ENCODE results near the gene ASCC2.

Gene ASCC2

GRCh38 chr22:29816539-29816938 lies 21.5 kb downstream of the ASCC2 start:
- no peak for DNase-seq

- DNase-seq, result no peak
Measured at GRCh38 chr22:29816128-29816527, 21.9 kb downstream of the ASCC2 start.

GRCh38 chr22:29815580-29815979 lies 22.5 kb downstream of the ASCC2 start:
- no peak for DNase-seq

- no peak for DNase-seq
Measured at GRCh38 chr22:29814003-29814402, 24.1 kb downstream of the ASCC2 start.

- no peak for DNase-seq
Measured at GRCh38 chr22:29813563-29813962, 24.5 kb downstream of the ASCC2 start.

DNA sequence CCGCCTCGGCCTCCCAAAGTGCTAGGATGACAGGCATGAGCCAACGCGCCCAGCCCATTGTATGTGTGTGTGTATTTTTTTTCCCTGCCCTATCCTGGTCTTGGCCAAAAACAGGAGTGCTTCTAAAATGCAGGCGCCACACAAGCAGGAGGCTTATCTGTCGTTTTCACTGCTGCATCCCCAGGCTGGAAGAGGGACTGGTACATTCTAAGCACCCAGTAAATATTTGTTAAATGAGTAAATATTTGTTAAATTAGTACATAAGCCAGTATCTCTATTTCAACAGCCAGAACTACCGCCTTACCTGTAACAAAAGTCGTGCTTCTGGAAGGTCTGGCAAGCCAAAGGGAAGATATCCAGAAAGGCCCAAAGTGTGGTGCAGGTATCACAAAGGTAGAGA lies 24.9 kb downstream of the ASCC2 start:
- no peak for DNase-seq

DNA sequence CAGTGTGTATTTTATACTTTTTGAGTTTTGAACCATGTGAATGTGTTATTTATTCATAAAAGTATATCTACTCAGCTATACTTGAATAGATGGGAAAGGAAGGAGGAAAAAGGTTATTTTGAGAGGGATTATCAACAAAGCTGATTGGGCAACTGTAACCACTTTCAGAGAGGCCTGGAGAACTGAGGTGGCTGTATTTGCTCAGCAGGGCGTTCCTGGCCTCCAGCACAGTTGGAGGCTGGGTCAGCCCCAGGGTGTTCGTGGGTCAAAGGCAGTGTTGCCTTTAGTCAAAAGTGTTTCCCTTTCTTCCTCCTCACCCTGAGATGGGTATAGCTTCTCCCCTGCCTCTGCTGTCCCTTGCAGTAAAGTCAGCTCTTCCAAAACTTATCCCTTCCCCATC lies 26.7 kb downstream of the ASCC2 start:
- DNase-seq, result no peak

DNA sequence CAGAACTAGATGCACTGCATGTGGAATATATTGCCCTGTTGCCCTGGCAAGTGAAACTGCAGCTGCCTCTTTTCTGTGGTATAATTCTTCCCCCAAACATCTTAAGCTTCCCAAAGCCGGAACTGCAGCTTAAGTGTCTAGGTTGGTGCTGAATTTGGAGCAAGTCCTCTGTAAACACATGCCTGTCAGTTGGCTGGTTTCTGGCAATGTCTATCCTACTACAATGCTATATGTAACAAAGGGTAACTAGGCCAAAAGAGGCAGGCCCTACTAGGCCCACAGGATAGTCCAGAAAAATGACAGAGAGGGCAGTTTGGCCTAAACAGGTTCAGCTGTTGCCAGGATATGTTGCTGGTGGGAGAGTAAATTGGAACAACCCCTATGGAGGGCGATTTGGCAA lies 27.9 kb downstream of the ASCC2 start:
- DNase-seq, result no peak

DNA sequence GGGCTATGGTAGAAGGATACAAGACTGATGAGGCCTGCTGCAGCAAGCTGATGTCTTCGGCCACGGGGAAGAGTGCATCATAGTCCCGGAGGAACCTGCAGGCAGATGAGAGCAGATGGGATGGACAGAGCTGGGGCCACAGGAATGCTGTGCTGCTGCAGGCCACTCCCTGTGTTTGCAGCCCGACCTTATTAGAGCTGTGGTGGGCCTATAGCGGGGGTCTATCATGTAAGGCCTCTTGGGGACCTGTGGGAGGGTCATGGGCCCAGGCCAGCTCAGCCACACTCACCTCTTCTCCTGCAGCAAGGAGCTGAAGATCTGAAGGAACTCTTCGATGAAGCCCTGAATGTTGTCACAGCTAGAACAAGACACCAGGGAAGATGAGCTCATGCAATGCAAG lies 31.9 kb downstream of the ASCC2 start:
- no peak for DNase-seq

- no peak for DNase-seq
Measured at GRCh38 chr22:29804985-29805384, 33.1 kb downstream of the ASCC2 start.

DNA sequence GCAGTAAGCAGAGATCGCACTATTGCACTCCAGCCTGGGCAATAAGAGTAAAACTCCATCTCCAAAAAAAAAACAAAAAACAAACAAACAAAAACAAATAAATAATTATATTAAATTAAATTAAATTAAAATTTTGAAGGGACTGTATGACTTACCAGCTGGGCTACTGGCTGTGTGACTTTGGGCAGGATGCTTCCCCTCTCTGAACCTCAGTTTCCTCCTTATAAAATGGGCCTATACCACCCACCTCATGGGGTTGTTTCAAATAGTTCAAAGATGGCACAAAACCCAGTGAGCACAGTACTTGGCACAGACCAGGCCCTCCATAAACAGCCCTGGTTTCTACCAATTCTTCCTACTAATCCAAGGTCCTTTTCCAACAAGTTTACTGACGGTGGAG lies 34.9 kb downstream of the ASCC2 start:
- no peak for DNase-seq

DNA sequence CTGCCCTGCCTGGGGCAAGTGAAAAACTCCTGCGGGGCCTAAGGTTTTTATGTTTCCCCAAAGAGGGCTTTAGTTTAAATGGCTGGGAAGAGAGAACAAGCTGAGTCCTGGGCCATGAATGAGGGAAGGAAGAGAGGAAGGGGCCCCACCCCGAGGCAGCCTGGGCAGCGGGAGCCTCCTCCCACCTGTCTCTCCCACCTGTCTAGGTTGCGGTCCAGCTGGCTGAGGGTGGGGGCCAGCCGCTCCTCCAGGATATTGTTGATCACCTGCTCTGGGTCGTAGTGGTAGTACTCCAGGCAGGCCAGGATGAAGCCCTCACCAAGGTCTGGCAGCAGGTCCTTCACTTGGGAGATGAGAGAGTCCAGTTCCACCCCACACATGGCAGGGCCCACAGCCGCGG lies 36.3 kb downstream of the ASCC2 start:
- DNase-seq, result no peak

DNA sequence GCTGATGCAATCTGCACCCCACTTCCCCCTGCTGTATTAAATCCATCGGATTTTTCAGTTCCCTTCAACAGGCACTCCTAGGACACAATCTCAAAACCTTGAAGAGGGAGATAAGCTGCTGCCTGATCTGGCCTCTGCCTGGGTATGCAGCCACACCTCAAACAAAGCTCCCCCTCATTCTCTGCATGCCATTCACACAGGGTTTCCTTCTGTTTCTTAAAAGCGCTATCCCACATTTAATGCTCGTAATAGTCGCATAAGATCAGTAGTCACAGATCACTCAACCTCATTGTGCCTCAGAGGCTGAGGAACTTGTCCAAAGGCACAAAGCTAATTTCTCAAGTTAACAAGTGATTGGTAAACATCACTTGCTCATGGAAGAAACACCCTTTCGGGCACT lies 36.9 kb downstream of the ASCC2 start:
- no peak for DNase-seq

DNA sequence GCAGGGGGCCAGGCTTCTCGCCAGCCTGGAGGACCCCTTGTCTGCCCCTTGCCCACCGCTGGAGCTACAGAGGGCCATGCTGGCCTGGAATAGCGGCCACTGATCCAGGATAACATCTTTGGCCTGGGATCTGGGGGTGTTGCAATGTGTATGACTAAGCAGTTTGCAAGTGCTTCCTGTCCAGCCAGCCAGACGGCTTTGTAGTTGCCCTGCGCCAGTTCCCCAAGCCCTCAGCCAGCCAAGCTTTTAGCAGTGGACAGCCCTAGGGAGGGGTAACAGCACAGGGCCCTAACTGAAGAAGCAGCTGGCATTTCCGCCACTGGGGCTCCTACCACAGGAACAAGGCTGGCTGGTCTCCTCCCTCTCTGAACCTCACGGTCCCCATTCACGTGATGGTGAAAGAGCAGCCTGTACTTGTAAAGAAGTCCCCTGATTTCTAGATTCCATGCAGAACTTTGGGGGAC lies 38.8 kb downstream of the ASCC2 start:
- DNase-seq, result peak; percentile 48

DNA sequence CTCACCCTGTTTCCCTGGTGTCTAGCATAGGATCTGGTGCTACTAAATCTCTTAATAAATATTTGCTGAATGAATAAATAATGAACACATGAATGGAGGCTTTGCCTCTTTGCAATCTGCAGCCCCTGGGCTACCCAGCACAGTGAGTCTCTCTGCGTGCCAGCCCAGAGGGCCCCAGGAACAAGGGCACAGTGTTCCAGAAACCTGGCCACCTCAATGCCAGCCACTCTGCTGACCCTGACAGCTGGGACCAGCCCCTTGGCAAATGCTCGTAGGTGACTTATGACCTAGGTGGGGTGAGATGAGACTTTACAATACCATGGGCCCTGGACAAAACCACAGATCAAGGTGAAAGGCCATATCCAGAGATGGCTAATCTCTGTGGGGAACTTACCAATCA lies 39.3 kb downstream of the ASCC2 start:
- DNase-seq, result no peak

DNA sequence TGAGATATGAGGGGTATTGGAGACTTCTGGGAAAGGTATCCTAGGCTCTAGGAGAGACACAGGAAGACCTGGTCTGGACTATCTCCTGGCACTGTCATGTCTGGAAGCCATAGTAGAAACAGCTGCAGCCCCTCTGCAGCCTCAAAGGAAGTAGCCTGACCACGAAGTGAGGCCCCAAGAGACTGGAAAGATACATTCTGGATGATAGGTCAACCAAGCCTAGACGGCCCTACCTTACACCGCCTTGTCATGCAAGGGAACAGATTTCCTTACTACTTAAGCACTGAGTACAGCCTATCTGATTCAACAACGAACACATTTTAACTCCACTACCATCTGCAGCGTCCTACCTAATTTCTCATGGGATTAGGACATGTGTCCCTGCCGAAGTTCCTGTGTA lies 39.8 kb downstream of the ASCC2 start:
- DNase-seq, result no peak

GRCh38 chr22:29797351-29797750 lies 40.7 kb downstream of the ASCC2 start:
- no peak for DNase-seq

GRCh38 chr22:29795663-29796062 lies 42.4 kb downstream of the ASCC2 start:
- no peak for DNase-seq

- no peak for DNase-seq
Measured at GRCh38 chr22:29793396-29793795, 44.7 kb downstream of the ASCC2 start.

- DNase-seq, result no peak
Measured at GRCh38 chr22:29790061-29790460, 48.0 kb downstream of the ASCC2 start.

GRCh38 chr22:29788339-29789279 lies 49.5 kb downstream of the ASCC2 start:
- no peak for DNase-seq

DNA sequence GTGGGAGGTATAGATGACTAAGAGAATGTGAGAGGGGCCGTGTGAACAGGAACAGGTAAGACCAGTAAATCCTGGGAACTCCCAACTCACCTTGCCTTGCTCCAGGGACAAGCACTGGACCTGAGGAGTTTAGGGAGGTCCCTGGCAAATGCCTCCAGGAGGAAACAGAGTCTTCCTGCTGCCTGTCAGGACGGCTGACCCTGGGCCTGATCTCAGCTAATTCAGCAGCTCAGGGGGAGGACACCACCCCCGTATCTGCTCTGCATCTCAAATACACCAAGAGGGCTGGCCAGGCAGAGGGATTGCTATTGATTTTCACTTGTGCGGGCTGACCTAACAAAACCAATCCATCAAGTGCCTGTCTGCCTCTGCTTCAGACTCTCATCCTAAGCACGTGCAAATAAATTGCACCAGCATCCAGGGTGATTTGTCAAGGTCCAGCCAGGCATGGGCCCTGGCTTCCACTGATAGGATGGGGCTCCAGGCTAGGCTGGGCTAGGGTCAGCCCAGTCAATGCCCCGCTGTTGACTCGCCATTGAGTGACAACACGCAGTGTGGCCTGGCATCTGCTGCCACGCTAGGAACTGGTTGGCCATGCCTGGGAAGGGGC lies 50.6 kb downstream of the ASCC2 start:
- no peak for DNase-seq

DNA sequence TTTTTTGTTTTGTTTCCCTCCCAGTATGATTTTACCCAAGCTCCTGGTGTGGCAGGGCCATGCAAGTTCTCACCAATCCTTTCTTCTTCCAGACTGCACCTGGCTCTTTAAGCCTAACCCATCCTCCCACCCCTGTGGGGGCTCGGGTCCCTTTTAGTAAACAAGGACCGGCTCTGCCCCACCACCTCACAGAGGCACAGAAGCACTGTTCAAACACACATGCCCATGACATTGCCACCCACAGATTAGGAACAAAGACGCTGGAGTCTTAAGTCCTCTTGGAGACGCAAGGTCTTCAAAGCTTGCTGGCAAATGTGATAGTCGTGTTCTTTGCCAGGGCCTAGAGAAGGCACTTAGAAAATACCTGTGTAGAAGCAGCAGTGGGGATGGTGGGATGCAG lies 52.0 kb downstream of the ASCC2 start:
- DNase-seq, result no peak
